ENCODE data around the gene ZMYND10.

ZMYND10 gene

GRCh38 chr3:50339485-50340146 is 5.9 kb downstream of the ZMYND10 start:
- peaks cover 54% of the 10 kb centered on the region for H3K4me1 ChIP-seq (ENCODE audit: control insufficient read depth, insufficient read depth, low read length)
- H3K4me3 ChIP-seq (ENCODE audit: low read length): peak overlapping the region; percentile 67
- no peaks in the 10 kb centered on the region for H3K9me3 ChIP-seq (ENCODE audit: control insufficient read depth, low read length)
- H3K27me3 ChIP-seq (ENCODE audit: control insufficient read depth, insufficient read depth, low read length): no peaks in the 10 kb centered on the region
- H3K9ac ChIP-seq (ENCODE audit: low read length): peak overlapping the region; percentile 61
- no peaks in the 10 kb centered on the region for H3K36me3 ChIP-seq (ENCODE audit: control insufficient read depth, insufficient read depth, low read length)

GRCh38 chr3:50338965-50339364 is 6.6 kb downstream of the ZMYND10 start:
- Histone ChIP-seq H3K4me3 (ENCODE audit: low read length) (no peak overlapping the region), H3K9ac (ENCODE audit: low read length) (peak overlapping the region; percentile 89), H3K9me3 (ENCODE audit: control insufficient read depth, low read length) (no peaks in the 10 kb centered on the region), H3K27me3 (ENCODE audit: control insufficient read depth, insufficient read depth, low read length) (no peaks in the 10 kb centered on the region), H3K4me1 (ENCODE audit: control insufficient read depth, insufficient read depth, low read length) (peaks cover 60% of the 10 kb centered on the region), H3K36me3 (ENCODE audit: control insufficient read depth, insufficient read depth, low read length) (no peaks in the 10 kb centered on the region)

- Histone ChIP-seq H3K9me3 (ENCODE audit: control insufficient read depth, low read length) (no peaks in the 10 kb centered on the region), H3K36me3 (ENCODE audit: control insufficient read depth, insufficient read depth, low read length) (no peaks in the 10 kb centered on the region), H3K27me3 (ENCODE audit: control insufficient read depth, insufficient read depth, low read length) (no peaks in the 10 kb centered on the region), H3K4me1 (ENCODE audit: control insufficient read depth, insufficient read depth, low read length) (peaks cover 63% of the 10 kb centered on the region), H3K9ac (ENCODE audit: low read length) (peak overlapping the region; percentile 89), H3K4me3 (ENCODE audit: low read length) (peak overlapping the region; percentile 83)
Observed at GRCh38 chr3:50337175-50337861, 8.2 kb downstream of the ZMYND10 start.

GRCh38 chr3:50336452-50337174 is 8.9 kb downstream of the ZMYND10 start:
- no peaks in the 10 kb centered on the region for H3K9me3 ChIP-seq (ENCODE audit: control insufficient read depth, low read length)
- H3K36me3 ChIP-seq (ENCODE audit: control insufficient read depth, insufficient read depth, low read length): no peaks in the 10 kb centered on the region
- H3K4me3 ChIP-seq (ENCODE audit: low read length): peak overlapping the region; percentile 83
- no peaks in the 10 kb centered on the region for H3K27me3 ChIP-seq (ENCODE audit: control insufficient read depth, insufficient read depth, low read length)
- peaks cover 59% of the 10 kb centered on the region for H3K4me1 ChIP-seq (ENCODE audit: control insufficient read depth, insufficient read depth, low read length)
- H3K9ac ChIP-seq (ENCODE audit: low read length): peak overlapping the region; percentile 89

GRCh38 chr3:50334339-50335075 is 11.0 kb downstream of the ZMYND10 start:
- Histone ChIP-seq H3K9ac (ENCODE audit: low read length) (peak overlapping the region; percentile 15), H3K4me1 (ENCODE audit: control insufficient read depth, insufficient read depth, low read length) (peaks cover 40% of the 10 kb centered on the region), H3K36me3 (ENCODE audit: control insufficient read depth, insufficient read depth, low read length) (peaks cover 17% of the 10 kb centered on the region), H3K4me3 (ENCODE audit: low read length) (no peak overlapping the region), H3K27me3 (ENCODE audit: control insufficient read depth, insufficient read depth, low read length) (no peaks in the 10 kb centered on the region), H3K9me3 (ENCODE audit: control insufficient read depth, low read length) (no peaks in the 10 kb centered on the region)

- no peak overlapping the region for H3K4me3 ChIP-seq (ENCODE audit: low read length)
- peak overlapping the region; percentile 15 for H3K9ac ChIP-seq (ENCODE audit: low read length)
- H3K27me3 ChIP-seq (ENCODE audit: control insufficient read depth, insufficient read depth, low read length): no peaks in the 10 kb centered on the region
- H3K9me3 ChIP-seq (ENCODE audit: control insufficient read depth, low read length): no peaks in the 10 kb centered on the region
- H3K36me3 ChIP-seq (ENCODE audit: control insufficient read depth, insufficient read depth, low read length): peaks cover 17% of the 10 kb centered on the region
- H3K4me1 ChIP-seq (ENCODE audit: control insufficient read depth, insufficient read depth, low read length): peaks cover 38% of the 10 kb centered on the region
Observed at GRCh38 chr3:50333744-50334328, 11.7 kb downstream of the ZMYND10 start.

GRCh38 chr3:50331364-50331907 is 14.1 kb downstream of the ZMYND10 start:
- Histone ChIP-seq H3K9ac (ENCODE audit: low read length) (no peak overlapping the region), H3K27me3 (ENCODE audit: control insufficient read depth, insufficient read depth, low read length) (no peaks in the 10 kb centered on the region), H3K4me3 (ENCODE audit: low read length) (no peak overlapping the region), H3K4me1 (ENCODE audit: control insufficient read depth, insufficient read depth, low read length) (peaks cover 41% of the 10 kb centered on the region), H3K9me3 (ENCODE audit: control insufficient read depth, low read length) (no peaks in the 10 kb centered on the region), H3K36me3 (ENCODE audit: control insufficient read depth, insufficient read depth, low read length) (peaks cover 17% of the 10 kb centered on the region)

GRCh38 chr3:50330330-50330729 is 15.2 kb downstream of the ZMYND10 start:
- peaks cover 31% of the 10 kb centered on the region for H3K4me1 ChIP-seq (ENCODE audit: control insufficient read depth, insufficient read depth, low read length)
- no peak overlapping the region for H3K9ac ChIP-seq (ENCODE audit: low read length)
- no peaks in the 10 kb centered on the region for H3K27me3 ChIP-seq (ENCODE audit: control insufficient read depth, insufficient read depth, low read length)
- no peaks in the 10 kb centered on the region for H3K9me3 ChIP-seq (ENCODE audit: control insufficient read depth, low read length)
- peaks cover 17% of the 10 kb centered on the region for H3K36me3 ChIP-seq (ENCODE audit: control insufficient read depth, insufficient read depth, low read length)
- H3K4me3 ChIP-seq (ENCODE audit: low read length): no peak overlapping the region

GRCh38 chr3:50327943-50328691 is 17.4 kb downstream of the ZMYND10 start, which contains the start of gene TUSC2:
TSS of gene TUSC2 (minus strand) at chr3:50328223. CDS start at chr3:50328099, 124 bp downstream.
- Histone ChIP-seq H3K9ac (ENCODE audit: low read length) (peak within 1 kb of the TSS; percentile 87), H3K27me3 (ENCODE audit: control insufficient read depth, insufficient read depth, low read length) (no peaks in the 10 kb centered on the region), H3K9me3 (ENCODE audit: control insufficient read depth, low read length) (no peaks in the 10 kb centered on the region), H3K4me3 (ENCODE audit: low read length) (peak within 1 kb of the TSS; percentile 85), H3K36me3 (ENCODE audit: control insufficient read depth, insufficient read depth, low read length) (peaks cover 17% of the 10 kb centered on the region), H3K4me1 (ENCODE audit: control insufficient read depth, insufficient read depth, low read length) (peaks cover 21% of the 10 kb centered on the region)

- H3K4me3 ChIP-seq (ENCODE audit: low read length): peak overlapping the region; percentile 85
- H3K4me1 ChIP-seq (ENCODE audit: control insufficient read depth, insufficient read depth, low read length): peaks cover 30% of the 10 kb centered on the region
- no peaks in the 10 kb centered on the region for H3K9me3 ChIP-seq (ENCODE audit: control insufficient read depth, low read length)
- H3K27me3 ChIP-seq (ENCODE audit: control insufficient read depth, insufficient read depth, low read length): no peaks in the 10 kb centered on the region
- peak overlapping the region; percentile 87 for H3K9ac ChIP-seq (ENCODE audit: low read length)
- H3K36me3 ChIP-seq (ENCODE audit: control insufficient read depth, insufficient read depth, low read length): peaks cover 17% of the 10 kb centered on the region
Observed at GRCh38 chr3:50327129-50327528, 18.4 kb downstream of the ZMYND10 start.

GRCh38 chr3:50326182-50326541 is 19.4 kb downstream of the ZMYND10 start:
- Histone ChIP-seq H3K4me1 (ENCODE audit: control insufficient read depth, insufficient read depth, low read length) (peaks cover 35% of the 10 kb centered on the region), H3K36me3 (ENCODE audit: control insufficient read depth, insufficient read depth, low read length) (peaks cover 14% of the 10 kb centered on the region), H3K27me3 (ENCODE audit: control insufficient read depth, insufficient read depth, low read length) (no peaks in the 10 kb centered on the region), H3K9me3 (ENCODE audit: control insufficient read depth, low read length) (no peaks in the 10 kb centered on the region), H3K4me3 (ENCODE audit: low read length) (no peak overlapping the region), H3K9ac (ENCODE audit: low read length) (no peak overlapping the region)
